ENCODE data around the gene MRPS10. TPM values are rescaled to one million over a fixed set of nuclear protein-coding genes. Genes with fewer than 3 reads are reported as not detected.
A peak's percentile ranks its signal among the peaks of the same experiment; 100 is the strongest.
"Not testable (repeated sequence)": the region's sequence is repeated elsewhere in the genome, so short reads cannot be mapped to it uniquely, and the experiment has no call there.

The MRPS10 gene
- total RNA-seq, 4 donors from 2014 or later, result 27.8 to 38.8 (median 29.3) TPM

- Histone ChIP-seq H3K9me3 (no peaks in the 10 kb centered on the region), H3K27me3 (peaks cover 0 to 5% (median 0%) of the 10 kb centered on the region in 4 donors), H3K27ac (replicated peaks in 1 of 4) (no peak within 1 kb of the TSS), H3K36me3 (no peaks in the 10 kb centered on the region), H3K4me3 (no peak within 1 kb of the TSS), H3K4me1 (peaks cover 0 to 3% (median 1%) of the 10 kb centered on the region in 4 donors)
- no peak for TF ChIP-seq POLR2AphosphoS5 (IDR thresholded peaks at IDR 0.05)
- TF ChIP-seq, protein P1, sequence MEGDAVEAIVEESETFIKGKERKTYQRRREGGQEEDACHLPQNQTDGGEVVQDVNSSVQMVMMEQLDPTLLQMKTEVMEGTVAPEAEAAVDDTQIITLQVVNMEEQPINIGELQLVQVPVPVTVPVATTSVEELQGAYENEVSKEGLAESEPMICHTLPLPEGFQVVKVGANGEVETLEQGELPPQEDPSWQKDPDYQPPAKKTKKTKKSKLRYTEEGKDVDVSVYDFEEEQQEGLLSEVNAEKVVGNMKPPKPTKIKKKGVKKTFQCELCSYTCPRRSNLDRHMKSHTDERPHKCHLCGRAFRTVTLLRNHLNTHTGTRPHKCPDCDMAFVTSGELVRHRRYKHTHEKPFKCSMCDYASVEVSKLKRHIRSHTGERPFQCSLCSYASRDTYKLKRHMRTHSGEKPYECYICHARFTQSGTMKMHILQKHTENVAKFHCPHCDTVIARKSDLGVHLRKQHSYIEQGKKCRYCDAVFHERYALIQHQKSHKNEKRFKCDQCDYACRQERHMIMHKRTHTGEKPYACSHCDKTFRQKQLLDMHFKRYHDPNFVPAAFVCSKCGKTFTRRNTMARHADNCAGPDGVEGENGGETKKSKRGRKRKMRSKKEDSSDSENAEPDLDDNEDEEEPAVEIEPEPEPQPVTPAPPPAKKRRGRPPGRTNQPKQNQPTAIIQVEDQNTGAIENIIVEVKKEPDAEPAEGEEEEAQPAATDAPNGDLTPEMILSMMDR (IDR thresholded peaks at IDR 0.05), result no peak
- no peak for TF ChIP-seq EP300 (IDR thresholded peaks at IDR 0.05)
- no peak for TF ChIP-seq POLR2A (IDR thresholded peaks at IDR 0.05; ENCODE audit: low read depth)
- no peak for DNase-seq (ENCODE audit: extremely low spot score)
- WGBS, result 100% methylated on average over 1 of the region's 2 CpGs
- intact Hi-C loops (cut with DNase I), result no loop called here
Measured at GRCh38 chr6:42173101-42173500, 44.6 kb downstream of the MRPS10 start, which contains the start of gene GUCA1A. GUCA1A (plus strand) TSS chr6:42173364; CDS start chr6:42173614, 250 bp downstream.

GRCh38 chr6:42171813-42172581, 45.7 kb downstream of the MRPS10 start:
- Histone ChIP-seq H3K36me3 (no peaks in the 10 kb centered on the region), H3K4me1 (no peaks in the 10 kb centered on the region), H3K9me3 (no peaks in the 10 kb centered on the region), H3K4me3 (no peak overlapping the region), H3K27ac (replicated peaks in 1 of 4) (no peak overlapping the region), H3K27me3 (no peaks in the 10 kb centered on the region)
- intact Hi-C loops (cut with DNase I), result no loop called here
- TF ChIP-seq, protein P1 (IDR thresholded peaks at IDR 0.05), result no peak
- no peak for TF ChIP-seq EP300 (IDR thresholded peaks at IDR 0.05)
- TF ChIP-seq POLR2AphosphoS5 (IDR thresholded peaks at IDR 0.05), result no peak
- no peak for TF ChIP-seq POLR2A (IDR thresholded peaks at IDR 0.05; ENCODE audit: low read depth)
- no peak for DNase-seq (ENCODE audit: extremely low spot score)
- 94% methylated on average over 7 of the region's 7 CpGs for WGBS

GRCh38 chr6:42169780-42170179, 47.9 kb downstream of the MRPS10 start:
- H3K36me3 ChIP-seq; H3K4me1 ChIP-seq; H3K27ac ChIP-seq (replicated peaks in 1 of 4); DNase-seq (ENCODE audit: extremely low spot score); H3K9me3 ChIP-seq; intact Hi-C loops (cut with DNase I); H3K4me3 ChIP-seq; H3K27me3 ChIP-seq: not testable (repeated sequence)
- 45% methylated on average over 2 of the region's 2 CpGs for WGBS

GRCh38 chr6:42168650-42169049, 49.0 kb downstream of the MRPS10 start:
- Histone ChIP-seq H3K4me3 (no peak overlapping the region), H3K4me1 (no peaks in the 10 kb centered on the region), H3K27ac (replicated peaks in 1 of 4) (no peak overlapping the region), H3K9me3 (no peaks in the 10 kb centered on the region), H3K36me3 (no peaks in the 10 kb centered on the region), H3K27me3 (no peaks in the 10 kb centered on the region)
- DNase-seq (ENCODE audit: extremely low spot score), result no peak
- TF ChIP-seq, protein P1 (IDR thresholded peaks at IDR 0.05), result no peak
- no peak for TF ChIP-seq POLR2AphosphoS5 (IDR thresholded peaks at IDR 0.05)
- no peak for TF ChIP-seq EP300 (IDR thresholded peaks at IDR 0.05)
- no peak for TF ChIP-seq POLR2A (IDR thresholded peaks at IDR 0.05; ENCODE audit: low read depth)
- intact Hi-C loops (cut with DNase I), result no loop called here
- 83% methylated on average over 6 of the region's 6 CpGs for WGBS

DNA sequence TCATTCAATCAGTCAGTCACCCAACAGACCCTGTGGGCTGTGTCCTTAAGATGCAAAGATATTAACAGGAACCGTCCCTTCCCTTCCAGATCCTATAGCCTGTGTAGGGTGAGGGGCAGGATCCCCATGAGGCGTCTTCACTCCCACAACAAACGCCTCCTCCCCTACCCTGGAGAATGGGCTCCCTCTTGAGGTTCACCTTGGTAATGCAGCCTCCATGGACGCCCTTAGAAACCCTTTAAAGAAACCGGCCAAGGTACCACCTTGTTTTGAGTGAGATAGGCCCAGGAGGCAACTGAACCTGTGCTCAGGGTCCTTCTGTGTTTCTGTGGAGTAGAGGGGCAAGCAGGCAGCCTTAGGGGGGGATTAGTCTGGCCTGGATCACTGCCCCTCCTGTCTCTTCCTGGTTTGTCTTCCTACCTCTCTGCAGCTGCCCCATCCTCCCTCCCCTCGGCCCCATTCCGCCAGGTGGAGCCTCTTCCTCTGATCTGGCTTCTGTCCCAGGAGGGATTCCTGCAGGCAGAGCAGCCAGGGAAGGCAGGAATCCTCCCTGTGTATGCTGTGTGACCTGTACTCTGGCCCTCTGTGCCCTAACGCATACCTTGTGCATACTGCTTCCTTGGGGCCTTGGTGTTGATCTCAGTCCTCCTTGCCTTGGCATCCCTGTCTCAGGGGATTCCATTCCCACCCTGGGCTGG, 51.1 kb downstream of the MRPS10 start:
- WGBS, result 16% methylated on average over 8 of the region's 8 CpGs
- H3K4me1 ChIP-seq, result no peaks in the 10 kb centered on the region
- intact Hi-C loops (cut with DNase I), result loop anchor here (1.0 kb wide), 1 partner anchor 91 kb away; no protein-coding TSS in a partner anchor

More for the DNA sequence above, 51.1 kb downstream of the MRPS10 start:
- no peak overlapping the region for H3K27ac ChIP-seq (replicated peaks in 1 of 4)
- no peaks in the 10 kb centered on the region for H3K9me3 ChIP-seq
- TF ChIP-seq, protein P1 (IDR thresholded peaks at IDR 0.05), result peak; percentile 85 to 95 (median 87)
- no peak for TF ChIP-seq POLR2AphosphoS5 (IDR thresholded peaks at IDR 0.05)
- TF ChIP-seq EP300 (IDR thresholded peaks at IDR 0.05), result no peak
- no peak for TF ChIP-seq POLR2A (IDR thresholded peaks at IDR 0.05; ENCODE audit: low read depth)
- H3K27me3 ChIP-seq, result peaks cover 0 to 5% (median 0%) of the 10 kb centered on the region in 4 donors
- H3K36me3 ChIP-seq, result no peaks in the 10 kb centered on the region
- no peak overlapping the region for H3K4me3 ChIP-seq
- peak; percentile 95 for DNase-seq (ENCODE audit: extremely low spot score)

All from esophagus muscularis mucosa (tissue), 4 donors.